H9 (cell line): ENCODE results near the gene ESPNL. TPM values are rescaled to one million over a fixed set of nuclear protein-coding genes. Genes with fewer than 3 reads are reported as not detected.

Source experiments
- DNase-seq: peaks from one replicate; pipeline ENCODE4 v3.0.0-alpha.2; 2017
- H2AFZ ChIP-seq: one replicate; pipeline ENCODE4 v1.6.1; 2013; ENCODE audit warnings: mild to moderate bottlenecking, low read length, control low read depth, moderate library complexity
- H2AK5ac ChIP-seq: 2 replicates; pipeline ENCODE4 v1.6.1; 2013; ENCODE audit warnings: low read length, control low read depth, mixed read lengths; ENCODE audit not compliant: insufficient read length
- H2BK120ac ChIP-seq: one replicate; pipeline ENCODE4 v1.6.1; 2013; ENCODE audit warnings: low read depth, mild to moderate bottlenecking, low read length, control low read depth, inconsistent platforms; ENCODE audit not compliant: poor library complexity, severe bottlenecking
- H2BK12ac ChIP-seq: 2 replicates; pipeline ENCODE4 v1.6.1; 2013; ENCODE audit warnings: low read length, control low read depth, mixed read lengths, low read depth; ENCODE audit not compliant: insufficient read length
- H2BK15ac ChIP-seq: 2 replicates; pipeline ENCODE4 v1.6.1; 2013; ENCODE audit warnings: low read depth, low read length, control low read depth
- H2BK20ac ChIP-seq: one replicate; pipeline ENCODE4 v1.6.1; 2013; ENCODE audit warnings: low read depth, mild to moderate bottlenecking, low read length, control low read depth, inconsistent platforms; ENCODE audit not compliant: poor library complexity, severe bottlenecking
- H2BK5ac ChIP-seq: 2 replicates; pipeline ENCODE4 v1.6.1; 2013; ENCODE audit warnings: low read length, control low read depth, mixed read lengths; ENCODE audit not compliant: insufficient read length
- H3K14ac ChIP-seq: 2 replicates; pipeline ENCODE4 v1.6.1; 2013; ENCODE audit warnings: low read length, control low read depth; ENCODE audit not compliant: insufficient read depth
- H3K18ac ChIP-seq: 2 replicates; pipeline ENCODE4 v1.6.1; 2013; ENCODE audit warnings: low read depth, mild to moderate bottlenecking, mixed read lengths, low read length, control low read depth; ENCODE audit not compliant: insufficient read length
- H3K23ac ChIP-seq: 2 replicates; pipeline ENCODE4 v1.6.1; 2013; ENCODE audit warnings: low read length, control low read depth, mixed read lengths, low read depth; ENCODE audit not compliant: insufficient read length
- H3K23me2 ChIP-seq: 2 replicates; pipeline ENCODE4 v1.6.1; 2013; ENCODE audit warnings: low read depth, mild to moderate bottlenecking, mixed read lengths, low read length, control low read depth; ENCODE audit not compliant: insufficient read length, poor library complexity, severe bottlenecking
- H3K27ac ChIP-seq: 2 replicates; pipeline ENCODE4 v1.5.1; 2013; ENCODE audit warnings: low read length, control low read depth, mixed read lengths, low read depth; ENCODE audit not compliant: insufficient read length
- H3K27me3 ChIP-seq: 2 replicates; pipeline ENCODE4 v1.6.1; 2013; ENCODE audit warnings: low read length, control low read depth, inconsistent platforms; ENCODE audit not compliant: insufficient read depth
- H3K4ac ChIP-seq: 2 replicates; pipeline ENCODE4 v1.6.1; 2013; ENCODE audit warnings: low read depth, mild to moderate bottlenecking, control low read depth, inconsistent platforms, low read length, moderate library complexity
- H3K4me1 ChIP-seq: 2 replicates; pipeline ENCODE4 v1.6.1; 2013; ENCODE audit warnings: low read length, control low read depth, inconsistent platforms; ENCODE audit not compliant: insufficient read depth
- H3K4me2 ChIP-seq: 2 replicates; pipeline ENCODE4 v1.6.1; 2013; ENCODE audit warnings: low read length, control low read depth, mixed read lengths; ENCODE audit not compliant: insufficient read length, insufficient read depth
- H3K56ac ChIP-seq: 2 replicates; pipeline ENCODE4 v1.6.1; 2013; ENCODE audit warnings: low read depth, mild to moderate bottlenecking, mixed read lengths, low read length, control low read depth; ENCODE audit not compliant: insufficient read length
- H3K79me1 ChIP-seq: 2 replicates; pipeline ENCODE4 v1.6.1; 2013; ENCODE audit warnings: low read depth, mild to moderate bottlenecking, moderate library complexity, low read length, control low read depth, inconsistent platforms; ENCODE audit not compliant: insufficient read depth, poor library complexity, severe bottlenecking
- H3K79me2 ChIP-seq: 2 replicates; pipeline ENCODE4 v1.6.1; 2013; ENCODE audit warnings: low read length, control low read depth, inconsistent platforms; ENCODE audit not compliant: insufficient read depth
- H3K9ac ChIP-seq: 2 replicates; pipeline ENCODE4 v1.6.1; 2013; ENCODE audit warnings: low read length, control low read depth, mixed read lengths; ENCODE audit not compliant: insufficient read length; ENCODE audit errors: extremely low read depth
- H3K9me3 ChIP-seq: one replicate; pipeline ENCODE4 v1.6.1; 2013; ENCODE audit warnings: low read depth, low read length, inconsistent platforms; ENCODE audit not compliant: control insufficient read depth
- H3T11ph ChIP-seq: one replicate; pipeline ENCODE4 v1.6.1; 2013; ENCODE audit warnings: mild to moderate bottlenecking, low read length, control low read depth, inconsistent platforms
- H4K20me1 ChIP-seq: one replicate; pipeline ENCODE4 v1.6.1; 2013; ENCODE audit not compliant: control insufficient read depth, insufficient read length, insufficient read depth
- H4K5ac ChIP-seq: 2 replicates; pipeline ENCODE4 v1.6.1; 2013; ENCODE audit warnings: low read depth, mild to moderate bottlenecking, mixed read lengths, low read length, control low read depth; ENCODE audit not compliant: insufficient read length
- H4K8ac ChIP-seq: replicated peaks from 2 replicates; pipeline ENCODE4 v1.6.1; 2013; ENCODE audit warnings: low read length, control low read depth, mixed read lengths, low read depth; ENCODE audit not compliant: insufficient read length
- H4K91ac ChIP-seq: 2 replicates; pipeline ENCODE4 v1.6.1; 2013; ENCODE audit warnings: low read depth, mild to moderate bottlenecking, moderate library complexity, mixed read lengths, low read length, control low read depth; ENCODE audit not compliant: insufficient read length
- H3K27ac Mint-ChIP-seq, 3 experiments: 2 replicates in 2 of 3; 3 replicates in 1 of 3; pipeline ENCODE4 v1.8.0; 2020 to 2021; ENCODE audit warnings: mixed read lengths in 3 of 3, mild to moderate bottlenecking in 1 of 3, moderate library complexity in 1 of 3
- H3K27me3 Mint-ChIP-seq: 2 replicates; pipeline ENCODE4 v1.8.0; 2021; ENCODE audit warnings: low read depth, mild to moderate bottlenecking, moderate library complexity, mixed read lengths
- H3K36me3 Mint-ChIP-seq, 3 experiments: 2 replicates in 2 of 3; 3 replicates in 1 of 3; pipeline ENCODE4 v1.8.0; 2020 to 2021; ENCODE audit warnings: low read depth in 3 of 3, mixed read lengths in 3 of 3; ENCODE audit not compliant: insufficient read depth in 1 of 3
- H3K4me1 Mint-ChIP-seq, 2 experiments: 2 replicates each; pipeline ENCODE4 v1.8.0; 2020; ENCODE audit warnings: mixed read lengths in 2 of 2
- H3K4me3 Mint-ChIP-seq, 2 experiments: 2 replicates in 1 of 2; 3 replicates in 1 of 2; pipeline ENCODE4 v1.8.0; 2020 to 2021; ENCODE audit warnings: mild to moderate bottlenecking in 2 of 2, mixed read lengths in 2 of 2, moderate library complexity in 1 of 2
- H3K9me3 Mint-ChIP-seq, 2 experiments: 2 replicates in 1 of 2; 3 replicates in 1 of 2; pipeline ENCODE4 v1.8.0; 2020; ENCODE audit warnings: mild to moderate bottlenecking in 2 of 2, mixed read lengths in 2 of 2, moderate library complexity in 1 of 2
- CTCF ChIP-seq: fragments of 200-600 bp; sonication (generic); conservative IDR thresholded peaks from 3 replicates; pipeline ENCODE4 v1.8.0; 2021; ENCODE audit warnings: antibody characterized with exemption, mild to moderate bottlenecking
- WGBS: extraction: QIAGEN DNeasy Blood & Tissue Kit; methylation state at CpG from one replicate; pipeline ENCODE4 v1.1.7; 2013; ENCODE audit warnings: missing lambda C conversion rate, low lambda C conversion rate, mixed read lengths; ENCODE audit not compliant: insufficient read length; ENCODE audit errors: extremely low coverage; 5-methylcytosine and 5-hydroxymethylcytosine counted together
- total RNA-seq: library from RNA; stranded (reverse); gene quantifications from 2 replicates; pipeline ENCODE4 v1.2.1, GENCODE V29; 2021

ESPNL gene
- total RNA-seq, 1 experiment from 2014 or later = 0.17 TPM

GRCh38 chr2:238157506-238158017 is 57.4 kb downstream of the ESPNL start:
- no peak overlapping the region for H2AFZ ChIP-seq
- Mint-ChIP-seq H3K9me3 (no peaks in the 10 kb centered on the region), H3K4me3 (peak overlapping the region in 1 of 2 experiments; percentile 54; a peak in 1 of 5 replicates), H3K27me3 (peaks cover 36% of the 10 kb centered on the region), H3K36me3 (no peaks in the 10 kb centered on the region; a peak in 2 of 7 replicates), H3K27ac (no peak overlapping the region), H3K4me1 (peaks cover 12 to 18% of the 10 kb centered on the region in 2 experiments)
- no peak overlapping the region for H3K14ac ChIP-seq
- H3K4me1 ChIP-seq = no peaks in the 10 kb centered on the region
- H2BK12ac ChIP-seq = no peak overlapping the region
- no peaks in the 10 kb centered on the region for H3K9me3 ChIP-seq
- no peaks in the 10 kb centered on the region for H4K20me1 ChIP-seq
- H3K56ac ChIP-seq = no peak overlapping the region
- no peak overlapping the region for H3K4ac ChIP-seq
- no peak overlapping the region for H3K9ac ChIP-seq
- no peak overlapping the region for H3K27ac ChIP-seq
- H3K79me1 ChIP-seq = no peaks in the 10 kb centered on the region
- H3K23ac ChIP-seq = no peak overlapping the region
- no peak overlapping the region for H4K8ac ChIP-seq
- no peak for TF ChIP-seq CTCF
- DNase-seq = no peak
- no peak overlapping the region for H4K5ac ChIP-seq
- no peaks in the 10 kb centered on the region for H3K79me2 ChIP-seq
- H2BK15ac ChIP-seq = no peak overlapping the region
- H4K91ac ChIP-seq = no peak overlapping the region
- H2BK20ac ChIP-seq = no peak overlapping the region
- no peak overlapping the region for H2BK120ac ChIP-seq
- H2BK5ac ChIP-seq = no peak overlapping the region
- H3K4me2 ChIP-seq = peak overlapping the region; percentile 49
- H3K18ac ChIP-seq = no peak overlapping the region
- no peak overlapping the region for H3T11ph ChIP-seq
- WGBS = no CpG with 5 or more reads among the region's 14 CpGs
- H2AK5ac ChIP-seq = no peak overlapping the region
- H3K27me3 ChIP-seq = peaks cover 4% of the 10 kb centered on the region; the same call in 1 of the 2 replicates
- peaks cover 10% of the 10 kb centered on the region for H3K23me2 ChIP-seq
